Mesenchymal stem cell (in vitro differentiated cells and primary cell): ENCODE measurements around the gene MAP4.

Experiments used
- DNase-seq: peaks from one replicate; pipeline ENCODE4 v3.0.0-alpha.2; 2013
- H2AFZ ChIP-seq: one replicate; pipeline ENCODE4 v1.6.1; 2013; ENCODE audit warnings: low read depth, mild to moderate bottlenecking, control low read depth, inconsistent platforms, low read length, moderate library complexity
- H2AK5ac ChIP-seq: 2 replicates; pipeline ENCODE4 v1.6.1; 2013; ENCODE audit warnings: low read length, moderate library complexity, mild to moderate bottlenecking, inconsistent platforms; ENCODE audit not compliant: severe bottlenecking
- H2BK120ac ChIP-seq: one replicate; pipeline ENCODE4 v1.6.1; 2013; ENCODE audit warnings: low read depth, mild to moderate bottlenecking, inconsistent platforms, low read length, moderate library complexity
- H2BK12ac ChIP-seq, 2 experiments: one replicate each; pipeline ENCODE4 v1.6.1; 2013; ENCODE audit warnings: inconsistent platforms in 2 of 2, low read length in 2 of 2, mild to moderate bottlenecking in 2 of 2, moderate library complexity in 2 of 2, control low read depth in 1 of 2
- H2BK15ac ChIP-seq: one replicate; pipeline ENCODE4 v1.6.1; 2013; ENCODE audit warnings: mild to moderate bottlenecking, low read depth, inconsistent platforms; ENCODE audit not compliant: poor library complexity, severe bottlenecking
- H2BK5ac ChIP-seq: 2 replicates; pipeline ENCODE4 v1.6.1; 2013; ENCODE audit warnings: low read depth, mild to moderate bottlenecking, low read length, control low read depth, inconsistent platforms; ENCODE audit not compliant: poor library complexity, severe bottlenecking
- H3K14ac ChIP-seq, 2 experiments: one replicate each; pipeline ENCODE4 v1.6.1; 2013; ENCODE audit warnings: inconsistent platforms in 2 of 2, low read length in 2 of 2, control low read depth in 1 of 2, mild to moderate bottlenecking in 1 of 2, moderate library complexity in 1 of 2
- H3K18ac ChIP-seq, 2 experiments: one replicate each; pipeline ENCODE4 v1.6.1; 2013; ENCODE audit warnings: inconsistent platforms in 2 of 2, low read length in 2 of 2, control low read depth in 1 of 2, low read depth in 1 of 2, mild to moderate bottlenecking in 1 of 2
- H3K23ac ChIP-seq, 2 experiments: one replicate each; pipeline ENCODE4 v1.6.1; 2013; ENCODE audit warnings: inconsistent platforms in 2 of 2, low read length in 2 of 2, mild to moderate bottlenecking in 2 of 2, moderate library complexity in 2 of 2, control low read depth in 1 of 2
- H3K27ac ChIP-seq: 2 replicates; pipeline ENCODE4 v1.5.1; 2013; ENCODE audit warnings: mild to moderate bottlenecking, moderate library complexity, low read length, control low read depth, inconsistent platforms; ENCODE audit not compliant: poor library complexity, severe bottlenecking
- H3K27me3 ChIP-seq, 2 experiments: 2 replicates each; pipeline versions ENCODE4 v1.6.1 to v1.7.0; 2013; ENCODE audit warnings: low read length in 2 of 2, mild to moderate bottlenecking in 2 of 2, moderate library complexity in 2 of 2, control low read depth in 1 of 2, inconsistent platforms in 1 of 2; ENCODE audit not compliant: control insufficient read depth in 1 of 2, insufficient read depth in 1 of 2
- H3K36me3 ChIP-seq, 2 experiments: 2 replicates each; pipeline versions ENCODE4 v1.6.1 to v1.7.0; 2013; ENCODE audit warnings: low read length in 2 of 2, control low read depth in 1 of 2, inconsistent platforms in 1 of 2, low read depth in 1 of 2, mild to moderate bottlenecking in 1 of 2; ENCODE audit not compliant: insufficient read depth in 2 of 2, control insufficient read depth in 1 of 2
- H3K4ac ChIP-seq, 2 experiments: one replicate each; pipeline ENCODE4 v1.6.1; 2013; ENCODE audit warnings: inconsistent platforms in 2 of 2, low read length in 2 of 2, mild to moderate bottlenecking in 2 of 2, moderate library complexity in 2 of 2, control low read depth in 1 of 2, low read depth in 1 of 2
- H3K4me1 ChIP-seq: 2 replicates; pipeline ENCODE4 v1.6.1; 2013; ENCODE audit warnings: low read depth, low read length, control low read depth; ENCODE audit not compliant: control insufficient read depth, insufficient read depth
- H3K4me2 ChIP-seq: 2 replicates; pipeline ENCODE4 v1.6.1; 2013; ENCODE audit warnings: low read length, mild to moderate bottlenecking, inconsistent platforms; ENCODE audit not compliant: poor library complexity, severe bottlenecking
- H3K4me3 ChIP-seq, 2 experiments: 2 replicates each; pipeline versions ENCODE4 v1.5.1 to v1.7.0; 2013; ENCODE audit warnings: low read length in 2 of 2, mild to moderate bottlenecking in 2 of 2, control low read depth in 1 of 2, low read depth in 1 of 2; ENCODE audit not compliant: insufficient read depth in 1 of 2
- H3K79me1 ChIP-seq: replicated peaks from 2 replicates; pipeline ENCODE4 v1.6.1; 2013; ENCODE audit warnings: mild to moderate bottlenecking, control low read depth, low read length, inconsistent platforms; ENCODE audit not compliant: poor library complexity, severe bottlenecking
- H3K9ac ChIP-seq: 2 replicates; pipeline ENCODE4 v1.7.0; 2013; ENCODE audit warnings: mild to moderate bottlenecking, low read length, moderate library complexity
- H3K9me3 ChIP-seq: 2 replicates; pipeline ENCODE4 v1.7.0; 2013; ENCODE audit warnings: mild to moderate bottlenecking, low read length; ENCODE audit not compliant: control insufficient read depth
- H4K8ac ChIP-seq: one replicate; pipeline ENCODE4 v1.6.1; 2013; ENCODE audit warnings: inconsistent platforms, mild to moderate bottlenecking, low read length, moderate library complexity
- H4K91ac ChIP-seq: one replicate; pipeline ENCODE4 v1.6.1; 2013; ENCODE audit warnings: mild to moderate bottlenecking, low read length, inconsistent platforms
- WGBS: methylation state at CpG from one replicate; pipeline ENCODE4 v1.1.7; 2013; ENCODE audit warnings: mixed read lengths; 5-methylcytosine and 5-hydroxymethylcytosine counted together

The MAP4 gene

DNA sequence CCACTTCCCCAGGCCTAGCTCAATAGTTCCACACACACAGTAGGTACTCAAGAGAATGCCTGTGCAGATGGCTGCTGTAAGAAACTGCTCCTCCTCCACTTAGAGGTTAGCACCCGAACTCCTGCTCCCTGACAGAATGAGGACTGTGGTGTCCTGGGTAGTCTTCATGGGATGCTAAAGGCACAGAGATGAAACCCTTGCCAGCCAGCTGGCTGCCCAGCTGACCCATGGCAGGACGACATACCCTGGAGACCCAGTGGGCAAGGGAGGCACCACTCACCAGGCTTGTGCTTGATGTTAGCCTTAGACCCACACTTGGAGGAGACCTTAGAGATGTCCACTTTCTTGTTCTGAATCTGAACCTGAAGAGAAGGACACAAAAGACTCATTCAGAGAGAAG lies 159.1 kb downstream of the MAP4 start:
- no peak overlapping the region for H3K9ac ChIP-seq
- no peak overlapping the region for H3K14ac ChIP-seq
- H3K79me1 ChIP-seq = peaks cover 22% of the 10 kb centered on the region
- no peak overlapping the region for H4K8ac ChIP-seq
- no peak overlapping the region for H4K91ac ChIP-seq
- H3K18ac ChIP-seq = no peak overlapping the region
- WGBS = 98% methylated on average over 2 of the region's 2 CpGs
- no peak for DNase-seq
- H2BK12ac ChIP-seq = no peak overlapping the region
- H3K4me1 ChIP-seq = no peaks in the 10 kb centered on the region
- H3K4ac ChIP-seq = no peak overlapping the region
- H3K9me3 ChIP-seq = no peaks in the 10 kb centered on the region
- H3K4me3 ChIP-seq = no peak overlapping the region
- no peaks in the 10 kb centered on the region for H3K27me3 ChIP-seq
- H3K23ac ChIP-seq = no peak overlapping the region
- H2BK5ac ChIP-seq = no peak overlapping the region
- H2AK5ac ChIP-seq = no peak overlapping the region
- peaks cover 75 to 80% of the 10 kb centered on the region in 2 experiments for H3K36me3 ChIP-seq
- H2BK15ac ChIP-seq = no peak overlapping the region
- no peak overlapping the region for H2AFZ ChIP-seq
- H3K27ac ChIP-seq = no peak overlapping the region
- no peak overlapping the region for H2BK120ac ChIP-seq
- H3K4me2 ChIP-seq = no peak overlapping the region

DNA sequence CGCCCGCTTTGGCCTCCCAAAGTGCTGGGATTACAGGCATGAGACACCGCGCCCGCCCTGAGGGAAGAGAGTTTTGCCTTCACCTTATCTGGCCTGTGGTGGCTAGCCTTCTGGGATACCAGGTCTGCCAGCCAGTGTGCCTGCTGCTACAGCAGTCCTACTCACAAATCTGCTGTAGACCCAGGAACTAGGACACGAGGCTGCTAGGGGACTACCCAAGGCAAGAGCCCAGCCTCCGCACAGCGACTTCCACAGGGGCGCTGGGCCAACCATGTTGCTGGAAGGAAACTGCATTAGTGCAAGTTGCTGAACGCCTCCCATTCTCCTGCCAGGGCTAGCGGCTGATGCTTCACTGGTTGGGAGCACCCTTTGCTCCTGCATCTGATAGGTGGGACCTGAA lies 159.5 kb downstream of the MAP4 start:
- Histone ChIP-seq H3K27ac (no peak overlapping the region), H4K91ac (no peak overlapping the region), H2BK5ac (no peak overlapping the region), H2BK12ac (no peak overlapping the region), H2BK120ac (no peak overlapping the region), H2AK5ac (no peak overlapping the region), H3K23ac (no peak overlapping the region), H3K4me2 (no peak overlapping the region), H3K9me3 (no peaks in the 10 kb centered on the region), H3K79me1 (peaks cover 22% of the 10 kb centered on the region), H3K36me3 (peaks cover 79 to 85% of the 10 kb centered on the region in 2 experiments), H3K9ac (no peak overlapping the region), H4K8ac (no peak overlapping the region), H3K27me3 (no peaks in the 10 kb centered on the region), H3K4ac (no peak overlapping the region), H3K4me1 (no peaks in the 10 kb centered on the region), H3K18ac (no peak overlapping the region), H3K14ac (no peak overlapping the region), H3K4me3 (no peak overlapping the region), H2AFZ (no peak overlapping the region), H2BK15ac (no peak overlapping the region)
- DNase-seq = no peak
- 97% methylated on average over 11 of the region's 11 CpGs for WGBS

- peaks cover 19% of the 10 kb centered on the region for H3K79me1 ChIP-seq
- no peak overlapping the region for H2BK12ac ChIP-seq
- no peak overlapping the region for H3K4me2 ChIP-seq
- H2BK5ac ChIP-seq = no peak overlapping the region
- H3K27me3 ChIP-seq = no peaks in the 10 kb centered on the region
- no peak overlapping the region for H3K27ac ChIP-seq
- H3K36me3 ChIP-seq = peaks cover 82 to 90% of the 10 kb centered on the region in 2 experiments
- H4K8ac ChIP-seq = no peak overlapping the region
- no peak overlapping the region for H2AK5ac ChIP-seq
- no peak overlapping the region for H2BK15ac ChIP-seq
- no peaks in the 10 kb centered on the region for H3K4me1 ChIP-seq
- DNase-seq = no peak
- no peak overlapping the region for H2BK120ac ChIP-seq
- no peak overlapping the region for H3K18ac ChIP-seq
- no peak overlapping the region for H2AFZ ChIP-seq
- no peak overlapping the region for H3K4me3 ChIP-seq
- H3K9me3 ChIP-seq = no peaks in the 10 kb centered on the region
- no peak overlapping the region for H3K4ac ChIP-seq
- WGBS = 96% methylated on average over 21 of the region's 21 CpGs
- H4K91ac ChIP-seq = no peak overlapping the region
- no peak overlapping the region for H3K9ac ChIP-seq
- no peak overlapping the region for H3K14ac ChIP-seq
- no peak overlapping the region for H3K23ac ChIP-seq
Measured at GRCh38 chr3:47855461-47856383, 160.5 kb downstream of the MAP4 start.

- H3K4me3 ChIP-seq = no peak overlapping the region
- H4K91ac ChIP-seq = no peak overlapping the region
- no peak overlapping the region for H3K4ac ChIP-seq
- peaks cover 86 to 90% of the 10 kb centered on the region in 2 experiments for H3K36me3 ChIP-seq
- no peaks in the 10 kb centered on the region for H3K4me1 ChIP-seq
- H2BK120ac ChIP-seq = no peak overlapping the region
- H3K18ac ChIP-seq = no peak overlapping the region
- H4K8ac ChIP-seq = no peak overlapping the region
- 96% methylated on average over 14 of the region's 14 CpGs for WGBS
- H3K14ac ChIP-seq = no peak overlapping the region
- H3K27me3 ChIP-seq = no peaks in the 10 kb centered on the region
- no peak overlapping the region for H2BK12ac ChIP-seq
- no peak overlapping the region for H2BK15ac ChIP-seq
- no peak overlapping the region for H2AFZ ChIP-seq
- DNase-seq = no peak
- H3K23ac ChIP-seq = no peak overlapping the region
- H3K4me2 ChIP-seq = no peak overlapping the region
- no peak overlapping the region for H3K9ac ChIP-seq
- H3K27ac ChIP-seq = no peak overlapping the region
- H2BK5ac ChIP-seq = no peak overlapping the region
- H3K9me3 ChIP-seq = no peaks in the 10 kb centered on the region
- H3K79me1 ChIP-seq = peaks cover 19% of the 10 kb centered on the region
- no peak overlapping the region for H2AK5ac ChIP-seq
Measured at GRCh38 chr3:47854720-47855455, 161.3 kb downstream of the MAP4 start.
